HEK293 (cell line): Measurements from ENCODE around the gene ZNF607.

Experiments used
- CTCF ChIA-PET: fragments of 350-600 bp; formaldehyde crosslinking; extraction: SDS; loops from one replicate; lab custom pipeline; 2021; ENCODE audit warnings: antibody characterized with exemption; lab: Yijun Ruan, JAX
- POLR2A ChIA-PET: fragments of 300-600 bp; formaldehyde crosslinking; extraction: SDS; loops from one replicate; lab custom pipeline; 2020; ENCODE audit warnings: antibody characterized with exemption, inconsistent platforms; lab: Yijun Ruan, JAX
- H3K27ac ChIP-seq: fragments of 200-500 bp; sonication (Bioruptor generic); 2 replicates; pipeline ENCODE4 v1.5.1; 2014; ENCODE audit warnings: low read depth, low read length, control low read depth, inconsistent platforms; ENCODE audit errors: extremely low read depth
- H3K36me3 ChIP-seq, 2 experiments: fragments of 200-500 bp in 1 of 2; sonication (Bioruptor generic) in 1 of 2; 1 replicate in 1 of 2; 2 replicates in 1 of 2; pipeline ENCODE4 v1.5.1; 2014 to 2017; ENCODE audit warnings: inconsistent platforms in 2 of 2, low read length in 2 of 2; ENCODE audit not compliant: control insufficient read depth in 2 of 2, insufficient read depth in 1 of 2
- H3K4me1 ChIP-seq: fragments of 200-500 bp; sonication (Bioruptor generic); 2 replicates; pipeline ENCODE4 v1.5.1; 2014; ENCODE audit warnings: mild to moderate bottlenecking, low read length, inconsistent platforms; ENCODE audit not compliant: control insufficient read depth, insufficient read depth
- H3K4me3 ChIP-seq: 2 replicates; pipeline ENCODE4 v1.5.1; 2011; ENCODE audit warnings: low read depth, mild to moderate bottlenecking, control low read depth, low read length, moderate library complexity
- H3K9me3 ChIP-seq: fragments of 200-500 bp; sonication (Bioruptor generic); 2 replicates; pipeline ENCODE4 v1.5.1; 2014; ENCODE audit warnings: low read depth, low read length, inconsistent platforms; ENCODE audit not compliant: control insufficient read depth, insufficient read depth
- PRDM10 ChIP-seq: fragments of 450-650 bp; formaldehyde crosslinking; IDR thresholded peaks from 2 replicates; pipeline ENCODE4 v1.5.1; 2016; ENCODE audit warnings: missing biosample characterization, missing genetic modification characterization
- WT1 ChIP-seq: fragments of 450-650 bp; formaldehyde crosslinking; IDR thresholded peaks from 2 replicates; pipeline ENCODE4 v1.5.1; 2016; ENCODE audit warnings: missing biosample characterization, missing genetic modification characterization
- ZBTB10 ChIP-seq: fragments of 450-650 bp; formaldehyde crosslinking; IDR thresholded peaks from 2 replicates; pipeline ENCODE4 v1.5.1; 2016; ENCODE audit warnings: missing biosample characterization, missing genetic modification characterization
- ZBTB17 ChIP-seq: fragments of 450-650 bp; formaldehyde crosslinking; IDR thresholded peaks from 2 replicates; pipeline ENCODE4 v1.5.1; 2016; ENCODE audit warnings: missing biosample characterization, missing genetic modification characterization
- ZBTB20 ChIP-seq: fragments of 450-650 bp; formaldehyde crosslinking; IDR thresholded peaks from 2 replicates; pipeline ENCODE4 v1.5.1; 2016; ENCODE audit warnings: missing biosample characterization, missing genetic modification characterization
- ZBTB26 ChIP-seq: fragments of 450-650 bp; formaldehyde crosslinking; optimal IDR thresholded peaks from 2 replicates; pipeline ENCODE3; 2016; ENCODE audit warnings: missing biosample characterization, mild to moderate bottlenecking, missing genetic modification characterization
- ZNF114 ChIP-seq: fragments of 450-650 bp; formaldehyde crosslinking; IDR thresholded peaks from 2 replicates; pipeline ENCODE4 v1.5.0; 2017; ENCODE audit warnings: missing biosample characterization, missing genetic modification characterization
- ZNF169 ChIP-seq: fragments of 450-650 bp; formaldehyde crosslinking; IDR thresholded peaks from 2 replicates; pipeline ENCODE4 v1.5.1; 2016; ENCODE audit warnings: missing biosample characterization, missing genetic modification characterization
- ZNF302 ChIP-seq: fragments of 450-650 bp; formaldehyde crosslinking; IDR thresholded peaks from 2 replicates; pipeline ENCODE4 v1.5.1; 2016; ENCODE audit warnings: missing biosample characterization, missing genetic modification characterization, low read depth
- ZNF335 ChIP-seq: fragments of 450-650 bp; formaldehyde crosslinking; conservative IDR thresholded peaks from 2 replicates; pipeline ENCODE4 v1.5.1; 2016; ENCODE audit warnings: missing biosample characterization, missing genetic modification characterization
- ZNF341 ChIP-seq: fragments of 450-650 bp; formaldehyde crosslinking; IDR thresholded peaks from 2 replicates; pipeline ENCODE4; 2016; ENCODE audit warnings: low read depth, missing biosample characterization, missing genetic modification characterization
- ZNF521 ChIP-seq: fragments of 450-650 bp; formaldehyde crosslinking; IDR thresholded peaks from 2 replicates; pipeline ENCODE4 v1.5.1; 2017; ENCODE audit warnings: missing biosample characterization, mild to moderate bottlenecking, missing genetic modification characterization
- ZNF707 ChIP-seq: fragments of 450-650 bp; formaldehyde crosslinking; IDR thresholded peaks from 2 replicates; pipeline ENCODE4 v1.5.1; 2016; ENCODE audit warnings: missing biosample characterization, missing genetic modification characterization

The ZNF607 gene

GRCh38 chr19:37692956-37693620, 26.5 kb downstream of the ZNF607 start:
- H3K36me3 ChIP-seq, result peaks cover 11 to 18% of the 10 kb centered on the region in 2 experiments
- TF ChIP-seq ZNF169 (peak; percentile 64; the same call in 1 of the 2 replicates), ZNF521 (tag by site-specific recombination) (no peak)
- TF ChIP-seq, all 188 proteins: peak for 1
- Histone ChIP-seq H3K4me1 (no peaks in the 10 kb centered on the region), H3K4me3 (no peak overlapping the region), H3K9me3 (peaks cover 19% of the 10 kb centered on the region), H3K27ac (no peak overlapping the region)
- ChIA-PET CTCF (interaction anchor here (0.6 to 1.0 kb wide), 2 partner anchors 14 to 914 kb away, joined by 3 read pairs; no protein-coding TSS in a partner anchor), POLR2A (no interaction called here)

GRCh38 chr19:37691881-37692504, 27.6 kb downstream of the ZNF607 start:
- no peak for TF ChIP-seq ZNF302 (tag by site-specific recombination)
- TF ChIP-seq ZBTB20 (tag by site-specific recombination), result peak; percentile 71
- TF ChIP-seq ZNF707 (tag by site-specific recombination), result no peak
- TF ChIP-seq ZNF114, result no peak
- peak; percentile 41; the same call in 1 of the 2 replicates for TF ChIP-seq PRDM10 (tag by site-specific recombination)
- 0 out of 2 replicates have a peak, but pooled peaks have one; percentile 22 for TF ChIP-seq ZBTB10 (tag by site-specific recombination)
- TF ChIP-seq ZNF341 (tag by site-specific recombination), result no peak
- peak; percentile 19 for TF ChIP-seq ZBTB26 (tag by site-specific recombination)
- TF ChIP-seq ZBTB17, result peak; percentile 30; the same call in 1 of the 2 replicates
- TF ChIP-seq WT1 (tag by site-specific recombination), result peak; percentile 19; the same call in 1 of the 2 replicates
- peak; percentile 58 for TF ChIP-seq ZNF335 (tag by site-specific recombination)
- Histone ChIP-seq H3K27ac (no peak overlapping the region), H3K4me1 (no peaks in the 10 kb centered on the region), H3K4me3 (peak overlapping the region; percentile 30), H3K36me3 (peaks cover 0 to 7% of the 10 kb centered on the region in 2 experiments; a peak in 2 of 3 replicates), H3K9me3 (peaks cover 11% of the 10 kb centered on the region)
- ChIA-PET CTCF (interaction anchor here (0.6 to 1.0 kb wide), 2 partner anchors 13 to 435 kb away, joined by 3 read pairs; no protein-coding TSS in a partner anchor), POLR2A (no interaction called here)
